HepG2 (cell line): ENCODE measurements around the gene NEMF.

ENCODE experiments used
- AFF4 ChIP-seq: sonication (generic); formaldehyde crosslinking; IDR thresholded peaks from 2 replicates; pipeline ENCODE4 v1.4.0; 2020; ENCODE audit warnings: missing genetic modification reagents
- ETV6 ChIP-seq: sonication (generic); formaldehyde crosslinking; conservative IDR thresholded peaks from 2 replicates; pipeline ENCODE4 v1.4.0; 2020; ENCODE audit warnings: missing genetic modification reagents
- MYC ChIP-seq: sonication (generic); formaldehyde crosslinking; IDR thresholded peaks from 2 replicates; pipeline ENCODE4 v1.9.0; 2021; ENCODE audit warnings: missing genetic modification reagents, borderline replicate concordance
- TEAD2 ChIP-seq: sonication (generic); formaldehyde crosslinking; IDR thresholded peaks from 2 replicates; pipeline ENCODE4 v1.9.0; 2021; ENCODE audit warnings: missing genetic modification reagents
- TFDP1 ChIP-seq: IDR thresholded peaks from 2 replicates; pipeline ENCODE4 v1.6.1; 2016; ENCODE audit warnings: missing compliant biosample characterization, missing genetic modification reagents, borderline replicate concordance

GRCh38 chr14:49792618-49793017, 60.0 kb downstream of the NEMF start:
- no peak for TF ChIP-seq TFDP1 (CRISPR knock-in tag)
- TF ChIP-seq TEAD2 (CRISPR knock-in tag), result no peak
- no peak for TF ChIP-seq AFF4 (CRISPR knock-in tag)
- TF ChIP-seq MYC (CRISPR knock-in tag), result no peak
- no peak for TF ChIP-seq ETV6 (CRISPR knock-in tag)
